HG02840 (cell line): Measurements from ENCODE around the gene THEM4.
"Not testable (repeated sequence)": the region's sequence is repeated elsewhere in the genome, so short reads cannot be mapped to it uniquely, and the experiment has no call there.

Source experiments
- ATAC-seq: cut with Tn5 transposase; IDR thresholded peaks from one replicate; pipeline ENCODE4 v1.9.1; 2021; ENCODE audit warnings: mild to moderate bottlenecking, moderate library complexity, moderate number of reproducible peaks; ENCODE audit not compliant: unreplicated experiment, low FRiP score

The THEM4 gene

GRCh38 chr1:151935894-151936602 is 26.7 kb upstream of the THEM4 start:
- ATAC-seq: no peak

GRCh38 chr1:151935154-151935553 is 25.8 kb upstream of the THEM4 start:
- ATAC-seq: no peak

GRCh38 chr1:151934048-151934493 is 24.8 kb upstream of the THEM4 start:
- no peak for ATAC-seq

- no peak for ATAC-seq
Observed at GRCh38 chr1:151924691-151925587, 15.6 kb upstream of the THEM4 start.

GRCh38 chr1:151923422-151923821 is 14.1 kb upstream of the THEM4 start:
- ATAC-seq: no peak

- no peak for ATAC-seq
Observed at GRCh38 chr1:151920149-151920548, 10.8 kb upstream of the THEM4 start.

GRCh38 chr1:151918819-151919610 is 9.7 kb upstream of the THEM4 start:
- ATAC-seq: no peak

- no peak for ATAC-seq
Observed at GRCh38 chr1:151918156-151918555, 8.8 kb upstream of the THEM4 start.

- ATAC-seq: no peak
Observed at GRCh38 chr1:151916726-151917370, 7.5 kb upstream of the THEM4 start.

GRCh38 chr1:151915061-151915686 is 5.9 kb upstream of the THEM4 start:
- ATAC-seq: no peak

GRCh38 chr1:151914076-151914475 is 4.8 kb upstream of the THEM4 start:
- ATAC-seq: no peak

GRCh38 chr1:151912973-151913372 is 3.7 kb upstream of the THEM4 start:
- no peak for ATAC-seq

- ATAC-seq: no peak
Observed at GRCh38 chr1:151908228-151908691, 1.1 kb downstream of the THEM4 start.

- no peak for ATAC-seq
Observed at GRCh38 chr1:151907363-151908139, 1.8 kb downstream of the THEM4 start.

GRCh38 chr1:151906324-151906645 is 3.0 kb downstream of the THEM4 start:
- ATAC-seq: not testable (repeated sequence)

- ATAC-seq: not testable (repeated sequence)
Observed at GRCh38 chr1:151905443-151906323, 3.6 kb downstream of the THEM4 start.

- no peak for ATAC-seq
Observed at GRCh38 chr1:151905070-151905442, 4.3 kb downstream of the THEM4 start.

GRCh38 chr1:151902858-151903257 is 6.5 kb downstream of the THEM4 start:
- no peak for ATAC-seq
